NCI-H1694 treated with DMSO at 0.1 percent for 48 hours (cell line): Measurements from ENCODE around the gene CD300LD.
A peak's percentile ranks its signal among the peaks of the same experiment; 100 is the strongest.
"Not testable (repeated sequence)": the region's sequence is repeated elsewhere in the genome, so short reads cannot be mapped to it uniquely, and the experiment has no call there.

ENCODE experiments used
- DNase-seq: peaks from one replicate; lab custom pipeline; 2025; lab: John Stamatoyannopoulos, UW

CD300LD gene

DNA sequence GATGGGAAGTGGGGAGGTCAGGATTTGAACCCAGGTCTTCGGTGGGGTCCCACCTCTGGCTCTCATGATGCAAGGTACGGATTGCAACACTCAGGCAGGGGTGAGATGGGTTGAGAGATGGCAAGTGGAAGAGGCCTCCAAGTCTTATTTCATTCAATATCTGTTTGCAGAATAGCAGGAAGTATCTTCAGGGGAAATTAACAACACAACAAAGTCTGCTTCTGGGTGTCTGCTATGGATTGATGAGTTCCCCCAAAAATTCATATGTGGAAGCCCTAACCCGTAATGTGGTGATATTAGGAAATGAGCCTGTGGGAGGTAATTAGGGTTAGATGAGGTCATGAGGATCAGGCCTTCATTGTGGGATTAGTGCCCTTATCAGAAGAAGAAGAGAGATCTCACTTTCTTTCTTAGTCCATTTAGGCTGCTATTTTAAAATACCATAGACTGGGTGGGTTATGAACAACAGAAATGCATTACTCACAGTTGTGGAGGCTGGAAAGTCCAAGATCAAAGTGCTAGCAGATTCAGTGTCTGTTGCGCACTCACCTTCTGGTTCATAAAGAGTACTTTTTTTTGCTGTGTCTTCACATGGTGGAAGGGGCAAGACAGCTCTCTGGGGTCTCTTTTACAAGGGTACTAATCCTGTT, 20.3 kb downstream of the CD300LD start:
- DNase-seq, result no peak

DNA sequence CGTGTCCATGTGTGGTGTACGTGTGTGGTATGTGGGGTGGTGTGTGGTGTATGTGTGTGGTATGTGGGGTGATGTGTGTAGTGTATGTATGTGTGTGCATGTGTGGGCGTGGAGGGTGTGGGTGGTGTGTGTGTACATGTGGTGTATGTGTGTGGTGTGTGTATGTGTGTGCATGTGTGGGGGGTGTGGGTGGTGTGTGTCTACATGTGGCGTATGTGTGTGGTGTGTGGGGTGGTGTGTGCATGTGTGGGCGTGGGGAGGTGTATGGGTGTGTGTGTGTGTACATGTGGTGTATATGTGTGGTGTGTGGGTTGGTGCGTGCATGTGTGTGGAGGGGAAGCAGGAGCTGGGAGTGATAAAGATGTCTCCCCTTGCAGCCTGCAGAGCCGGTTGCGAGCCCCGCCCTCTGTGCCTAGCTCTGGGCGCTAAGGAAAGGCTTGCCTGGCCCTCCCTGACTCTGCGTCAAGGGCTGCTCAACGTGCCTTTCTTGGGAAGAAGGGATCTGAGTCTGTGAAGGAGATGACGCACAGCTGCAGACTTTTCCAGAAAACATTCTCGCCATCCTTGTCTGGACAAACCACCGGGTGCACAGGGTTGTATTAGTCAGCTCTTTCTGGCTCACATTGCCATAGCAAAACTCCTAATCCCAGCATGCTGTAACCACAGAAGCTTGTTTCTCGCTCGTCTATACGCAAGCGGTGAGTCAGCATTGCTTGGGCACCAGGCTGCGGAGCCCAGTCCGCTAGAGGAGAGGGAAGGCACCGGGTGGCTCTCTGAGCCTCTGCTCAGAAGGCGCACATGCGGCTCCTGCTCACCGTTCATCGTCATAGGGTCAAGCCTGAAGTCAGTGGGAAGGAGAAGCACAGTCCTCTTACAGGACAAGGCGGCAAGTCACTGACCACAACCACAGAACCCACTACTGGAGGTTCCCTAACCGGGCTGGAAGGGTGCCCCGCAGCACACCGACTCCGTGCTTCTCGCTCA, 22.8 kb downstream of the CD300LD start:
- no peak for DNase-seq

DNA sequence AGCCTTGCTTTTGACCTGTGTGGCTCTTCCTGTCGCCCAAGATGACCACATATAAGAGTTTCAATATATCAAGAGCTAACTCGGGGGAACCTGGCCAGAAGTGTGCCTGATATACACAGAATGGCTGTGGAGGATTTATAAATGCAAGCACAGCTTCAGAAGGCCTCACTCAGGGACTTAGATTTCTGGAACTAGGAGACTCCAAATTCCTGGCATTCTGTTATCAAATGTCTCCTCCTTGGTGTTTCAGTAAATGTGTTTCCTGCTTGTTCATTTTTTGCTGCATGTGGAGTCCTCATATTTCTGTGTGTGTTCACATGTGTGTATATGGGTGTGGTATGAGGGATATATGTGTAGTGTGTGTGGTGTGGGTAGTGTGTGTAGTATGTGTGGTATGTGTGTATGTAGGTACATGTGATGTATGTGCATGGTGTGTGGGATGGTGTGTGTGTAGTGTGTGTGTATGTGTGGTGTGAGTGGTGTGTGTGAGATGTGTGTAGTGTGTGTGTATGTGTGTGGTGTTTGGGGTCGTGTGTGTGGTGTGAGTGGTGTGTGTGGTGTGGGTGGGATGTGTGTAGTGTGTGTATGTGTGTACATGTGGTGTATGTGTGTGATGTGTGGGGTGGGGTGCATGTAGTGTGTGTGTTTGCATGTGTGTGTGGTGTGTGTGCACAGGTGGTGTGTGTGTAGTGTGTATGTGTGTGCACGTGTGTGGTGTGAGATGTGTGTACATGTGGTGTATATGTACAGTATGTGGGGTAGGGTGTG, 23.8 kb downstream of the CD300LD start:
- DNase-seq, result no peak

DNA sequence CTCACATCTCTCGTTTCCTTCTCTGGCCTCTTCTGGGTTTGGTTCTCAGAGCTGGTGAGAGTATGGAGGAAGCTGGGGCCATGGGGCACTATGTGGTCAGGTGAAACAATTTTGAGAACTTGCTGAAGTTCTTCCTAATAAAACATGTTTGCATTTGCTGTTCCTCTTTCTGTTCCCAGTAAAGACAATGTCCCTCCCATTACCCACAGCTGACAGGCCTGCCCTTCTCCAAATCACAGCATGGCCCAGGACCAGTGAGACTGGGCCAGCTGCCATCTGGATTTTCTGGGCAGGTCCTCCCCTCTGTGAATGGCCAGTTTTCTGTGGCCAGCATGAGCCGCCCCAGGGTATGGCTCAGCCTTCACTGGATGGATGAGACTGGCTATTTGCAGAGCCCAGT, 24.7 kb downstream of the CD300LD start, which contains the start of gene CD300H:
CD300H (minus strand) TSS at position 113 of the 400 bp plus-strand sequence.
- DNase-seq, result no peak

DNA sequence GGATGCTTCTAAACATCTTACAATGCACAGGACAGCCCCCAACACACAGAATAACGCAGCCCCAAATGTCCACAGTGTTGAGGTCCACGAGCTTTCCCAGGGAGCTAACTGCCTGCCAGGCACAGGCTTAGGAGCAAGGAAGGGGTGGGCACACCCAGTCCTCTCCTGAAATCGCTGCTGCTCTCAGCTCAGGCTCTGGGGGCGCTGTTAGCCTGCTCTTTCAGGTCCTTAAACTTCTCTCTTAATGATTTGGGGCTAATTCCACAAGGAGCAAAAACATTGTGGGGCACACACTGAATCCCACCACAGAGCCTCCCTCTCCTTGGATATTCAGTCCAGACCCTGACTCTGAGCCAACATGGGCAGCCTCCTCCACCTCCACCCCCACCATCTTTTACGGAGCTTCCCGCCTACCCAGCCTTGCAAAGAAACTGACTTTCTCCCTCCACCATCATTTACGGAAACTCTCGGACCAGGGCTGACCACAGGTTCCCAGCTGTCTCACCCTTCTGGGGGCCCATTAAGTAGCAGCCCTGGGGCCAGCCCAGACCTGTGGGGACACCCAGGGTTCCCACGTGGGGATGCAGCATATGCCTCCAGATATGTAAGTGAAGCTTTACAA, 25.8 kb downstream of the CD300LD start:
- peak; percentile 67 for DNase-seq

DNA sequence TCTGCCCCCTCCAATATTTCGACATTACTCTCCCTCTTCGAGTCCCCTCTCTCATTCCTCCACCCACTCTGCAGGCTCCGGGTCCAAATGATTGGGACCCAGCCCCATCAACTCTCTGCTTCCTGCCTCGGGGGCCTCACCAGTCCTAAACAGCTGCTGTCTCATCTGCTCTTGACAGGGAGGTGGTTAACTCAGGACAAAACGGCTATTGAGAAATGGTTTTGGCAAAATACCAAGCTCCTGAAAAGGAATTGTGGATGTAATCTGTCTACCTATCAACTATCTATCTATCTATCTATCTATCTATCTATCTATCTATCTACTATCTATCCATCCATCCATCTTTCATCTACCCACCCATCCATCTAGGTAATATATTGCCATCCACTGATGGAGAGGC, 27.0 kb downstream of the CD300LD start:
- no peak for DNase-seq

DNA sequence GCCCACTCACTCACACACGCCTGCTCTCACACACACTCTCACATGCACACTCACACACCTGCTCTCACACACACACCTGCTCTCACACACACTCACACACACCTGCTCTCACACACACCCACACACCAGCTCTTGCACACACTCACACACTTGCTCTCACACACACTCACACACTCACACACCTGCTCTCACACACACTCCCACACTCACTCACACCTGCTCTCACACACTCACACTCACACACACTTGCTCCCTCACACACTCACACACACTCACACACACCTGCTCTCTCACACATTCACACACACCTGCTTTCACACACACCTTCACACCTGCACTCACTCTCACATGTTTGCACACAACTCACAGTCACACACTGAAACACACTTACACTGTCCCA, 28.7 kb downstream of the CD300LD start:
- DNase-seq, result no peak

DNA sequence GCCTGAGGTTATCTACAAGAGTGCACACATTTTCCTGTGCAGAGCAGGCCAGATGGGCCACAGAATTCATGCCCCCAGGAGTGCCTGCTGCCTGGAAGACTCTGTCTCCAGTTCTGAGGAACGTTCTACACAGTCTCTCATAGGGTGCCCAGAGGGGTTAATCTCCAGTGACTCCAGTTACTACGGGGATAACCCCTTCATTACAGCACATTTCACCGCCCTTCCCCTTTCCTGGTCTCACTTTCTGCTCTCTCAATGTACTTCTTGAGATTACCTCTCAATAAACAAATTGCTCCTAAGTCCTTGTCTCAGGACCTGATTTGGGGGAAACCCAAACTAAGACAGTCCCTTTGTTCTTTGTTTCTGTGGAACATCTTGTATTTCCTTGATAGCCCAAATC, 30.5 kb downstream of the CD300LD start:
- no peak for DNase-seq

DNA sequence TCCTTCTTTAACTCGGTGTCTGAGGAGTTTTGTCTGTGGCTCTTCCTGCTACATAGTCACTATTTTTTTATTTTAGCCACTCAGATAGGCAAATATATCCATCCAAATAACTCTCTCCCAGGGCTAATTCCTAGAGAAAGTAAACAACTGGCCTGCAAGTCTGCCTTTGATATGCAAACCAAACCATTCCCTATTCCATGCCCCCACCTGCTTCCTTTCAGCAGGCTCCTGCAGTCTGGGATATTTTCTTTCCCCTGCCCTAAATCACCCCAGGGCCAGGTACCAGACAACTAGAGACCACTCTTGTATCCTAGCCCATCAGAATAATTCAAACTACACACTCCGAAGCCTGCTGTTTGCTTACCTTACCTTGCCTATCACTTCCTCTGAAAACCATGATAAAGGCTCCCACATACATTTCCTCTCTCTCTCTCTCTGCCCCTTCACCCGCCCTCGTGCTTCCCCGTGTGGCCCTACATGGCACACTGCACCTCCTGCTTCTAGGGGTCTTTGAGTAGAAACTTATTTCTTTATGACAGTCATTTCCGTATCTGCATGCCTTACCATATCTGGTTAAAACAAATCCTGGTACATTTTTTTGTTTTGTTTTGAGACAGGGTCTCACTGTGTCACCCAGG, 33.1 kb downstream of the CD300LD start:
- DNase-seq, result no peak

DNA sequence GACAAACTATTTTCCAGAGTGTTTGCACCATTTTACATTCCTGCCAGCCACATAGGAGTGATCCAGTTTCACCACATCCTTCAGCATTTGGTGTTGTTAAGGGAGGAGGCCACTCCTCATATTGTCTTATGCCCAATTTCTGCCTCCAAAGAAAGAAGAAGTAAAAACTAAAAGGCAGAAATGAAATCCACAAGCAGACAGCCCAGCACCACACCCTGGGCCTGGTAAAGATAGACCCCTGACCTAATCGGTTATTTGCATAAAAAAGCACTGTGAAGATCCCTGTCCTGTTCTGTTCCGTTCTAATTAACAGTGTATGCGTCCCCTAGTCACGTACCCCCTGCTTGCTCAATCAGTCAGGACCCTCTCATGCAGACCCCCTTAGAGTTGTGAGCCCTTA, 33.7 kb downstream of the CD300LD start:
- not testable (repeated sequence) for DNase-seq

DNA sequence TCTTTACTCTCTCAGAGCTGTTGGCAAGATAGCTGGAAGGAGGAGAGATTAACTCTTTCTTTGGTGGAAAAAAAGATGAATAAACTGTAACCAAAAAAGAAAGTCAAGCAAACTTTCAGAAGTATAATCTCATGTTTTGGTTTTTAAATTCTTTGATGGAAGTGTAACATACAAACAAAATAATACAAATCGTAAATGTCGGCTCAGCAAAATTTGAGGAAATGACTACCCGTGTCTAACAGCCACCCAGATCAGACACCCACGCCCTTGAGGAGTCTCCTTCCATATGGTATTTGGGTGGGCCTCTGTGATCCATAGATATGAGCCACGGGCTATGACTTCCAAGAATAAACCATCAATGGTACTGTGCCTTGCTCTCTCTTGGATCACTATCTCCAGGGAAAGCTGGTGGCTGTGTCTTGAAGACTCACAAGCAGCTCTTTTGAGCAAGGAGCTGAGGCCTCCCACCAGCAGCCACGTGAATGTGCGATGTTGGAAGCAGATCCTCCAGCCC, 36.6 kb downstream of the CD300LD start:
- DNase-seq, result no peak

DNA sequence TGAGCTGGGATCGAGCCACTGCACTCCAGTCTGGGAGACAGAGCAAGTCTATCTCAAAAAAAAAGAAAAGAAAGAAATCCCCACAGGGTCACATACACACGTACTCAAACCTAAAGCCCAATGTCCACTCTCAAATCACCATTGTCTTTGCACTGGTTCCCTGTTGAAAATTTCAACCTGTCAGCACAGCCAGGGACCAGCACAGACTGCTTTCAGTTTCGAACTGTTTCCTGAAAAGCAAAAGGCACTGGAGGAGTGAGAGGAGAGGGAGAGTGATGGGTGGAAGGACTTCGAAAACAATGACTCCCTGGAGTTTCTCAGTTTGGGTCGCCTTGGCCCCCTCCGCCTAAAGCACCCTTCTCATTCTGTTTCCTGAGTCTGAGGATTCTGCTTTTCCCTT, 37.2 kb downstream of the CD300LD start:
- DNase-seq, result no peak

DNA sequence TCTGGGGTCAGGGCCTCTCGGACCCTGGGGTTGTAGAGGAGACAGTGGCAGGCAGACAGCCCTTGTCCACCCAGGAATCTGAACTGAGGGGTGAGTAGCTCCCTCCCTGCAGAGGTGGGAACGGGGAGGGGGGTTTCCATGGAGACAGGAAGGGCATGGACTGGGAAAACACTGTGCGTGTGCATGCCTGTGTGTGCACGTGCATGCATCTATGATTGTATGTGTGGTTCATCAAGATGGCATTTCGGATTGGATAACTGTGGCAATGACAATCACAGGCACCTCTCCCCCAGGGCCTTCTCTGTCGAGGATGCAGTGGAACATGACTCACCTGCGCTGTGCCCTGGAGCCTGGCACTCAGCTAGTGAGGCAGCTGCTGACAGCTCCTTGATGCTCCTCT, 40.0 kb downstream of the CD300LD start:
- no peak for DNase-seq

DNA sequence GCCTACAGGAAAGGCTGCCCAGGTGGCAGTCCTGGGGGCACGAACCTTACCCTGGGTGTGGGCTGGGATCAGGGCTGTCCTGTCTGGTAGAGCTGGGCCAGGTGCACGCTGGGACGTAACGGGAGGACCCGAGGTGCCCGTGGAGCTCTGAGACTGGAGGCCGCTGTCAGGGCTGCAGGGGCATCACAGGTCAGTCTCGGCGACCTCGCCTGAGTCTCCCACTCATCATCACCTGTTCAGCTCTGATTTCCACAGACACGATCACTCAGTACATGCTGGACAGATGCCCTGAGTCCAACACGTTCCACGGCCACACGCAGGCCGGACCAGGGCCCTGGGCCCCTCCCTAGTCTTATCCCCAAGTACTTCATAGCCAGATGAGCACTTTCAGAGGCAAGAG, 41.5 kb downstream of the CD300LD start:
- no peak for DNase-seq

DNA sequence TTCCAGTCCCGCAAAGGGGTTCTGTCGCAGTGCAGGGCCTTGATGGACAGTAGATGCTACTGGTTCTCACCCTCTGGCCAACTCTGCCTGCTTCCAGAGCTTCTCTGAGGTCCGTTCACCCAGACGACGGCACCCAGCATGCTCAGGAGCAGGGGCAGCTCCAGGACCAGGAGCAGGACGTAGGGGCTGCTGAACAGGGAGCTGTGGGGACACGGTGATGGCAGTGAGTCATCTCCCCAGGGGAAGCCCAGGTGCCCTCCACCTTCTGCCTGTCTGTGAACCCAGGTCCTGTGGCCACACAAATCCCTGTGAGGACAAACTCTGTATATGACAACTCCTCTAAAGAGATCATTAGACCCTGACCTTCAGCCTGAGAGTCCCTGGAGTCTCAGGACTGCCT, 42.7 kb downstream of the CD300LD start:
- no peak for DNase-seq

DNA sequence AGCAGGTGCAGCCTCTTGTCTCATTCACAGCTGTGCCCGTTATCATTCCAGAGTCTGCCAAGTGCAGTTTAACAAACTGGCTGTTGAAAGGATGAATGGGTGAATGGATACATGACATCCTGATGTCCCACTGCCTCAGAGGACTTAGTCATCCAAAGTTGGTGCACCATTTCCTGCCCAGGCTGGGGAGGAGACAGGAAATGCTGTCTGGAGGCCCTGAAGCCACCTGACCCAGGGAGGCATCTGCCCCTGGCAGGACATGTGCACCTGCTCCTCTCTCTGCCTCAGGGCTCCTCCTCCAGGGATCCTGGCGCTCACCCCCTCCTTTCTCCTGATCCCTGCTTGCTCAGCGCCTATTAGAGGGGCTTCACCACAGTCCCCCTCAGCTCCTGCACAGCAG, 44.3 kb downstream of the CD300LD start:
- DNase-seq, result no peak

DNA sequence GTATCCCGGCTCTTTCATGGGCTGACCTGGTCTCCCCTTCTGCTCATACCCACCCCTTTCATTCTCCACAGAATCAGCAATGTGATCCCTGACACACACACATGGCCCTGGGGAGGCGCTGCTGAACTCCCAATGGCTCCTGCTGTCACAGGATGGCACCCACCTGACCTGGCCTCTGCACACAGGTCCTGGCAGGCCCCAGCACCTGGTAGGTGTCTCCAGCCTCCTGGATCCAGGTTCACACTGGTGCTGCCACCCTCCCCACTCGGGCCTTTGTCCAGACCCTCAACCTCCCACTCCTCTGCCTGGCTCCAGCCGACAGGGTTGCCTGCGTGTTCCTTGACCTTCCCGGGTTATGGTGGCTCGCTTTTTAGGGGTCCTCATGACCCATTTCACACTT, 44.8 kb downstream of the CD300LD start:
- no peak for DNase-seq

DNA sequence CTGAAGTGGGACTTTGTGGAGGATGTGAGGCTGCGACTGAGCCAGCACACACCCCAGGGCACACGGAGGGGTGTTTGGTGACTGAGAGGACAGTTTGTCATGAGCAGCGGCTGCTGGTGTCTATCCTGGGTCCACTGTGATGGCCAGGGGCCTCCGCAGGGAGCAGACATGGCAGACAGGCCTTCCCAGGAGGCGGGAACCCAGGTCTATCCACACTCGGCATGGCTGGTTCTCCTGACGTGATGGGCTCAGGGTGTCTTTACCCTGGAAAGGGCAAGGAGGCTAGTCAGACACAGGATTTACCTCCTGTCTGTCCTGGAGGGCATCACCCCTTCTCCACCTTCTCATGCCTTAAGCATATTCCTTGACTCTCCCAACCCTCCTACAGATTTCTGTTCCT, 45.5 kb downstream of the CD300LD start:
- no peak for DNase-seq

DNA sequence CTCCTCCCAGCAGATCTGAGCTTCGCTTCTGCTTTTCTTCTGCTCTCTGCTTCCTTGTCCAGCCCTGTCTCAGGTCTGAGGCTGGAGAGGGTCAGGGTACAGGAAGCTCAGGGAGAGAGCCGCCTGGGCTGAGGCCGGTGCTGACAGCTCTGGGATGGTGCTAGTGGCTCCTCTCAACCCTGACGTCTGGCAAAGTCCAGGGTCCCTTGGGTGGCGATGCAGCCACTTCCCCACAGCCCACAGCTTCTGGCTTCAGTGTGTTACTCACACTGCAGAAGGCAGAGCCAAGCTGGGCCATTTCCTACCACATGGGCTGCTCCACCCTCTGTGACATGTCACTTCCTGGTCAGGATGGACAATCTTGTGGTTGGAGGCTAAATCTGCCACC, 46.2 kb downstream of the CD300LD start, which contains the start of gene CD300C:
CD300C (minus strand) TSS at position 273 of the 388 bp plus-strand sequence. CDS start 333 bp downstream, outside the sequence.
- DNase-seq, result no peak

DNA sequence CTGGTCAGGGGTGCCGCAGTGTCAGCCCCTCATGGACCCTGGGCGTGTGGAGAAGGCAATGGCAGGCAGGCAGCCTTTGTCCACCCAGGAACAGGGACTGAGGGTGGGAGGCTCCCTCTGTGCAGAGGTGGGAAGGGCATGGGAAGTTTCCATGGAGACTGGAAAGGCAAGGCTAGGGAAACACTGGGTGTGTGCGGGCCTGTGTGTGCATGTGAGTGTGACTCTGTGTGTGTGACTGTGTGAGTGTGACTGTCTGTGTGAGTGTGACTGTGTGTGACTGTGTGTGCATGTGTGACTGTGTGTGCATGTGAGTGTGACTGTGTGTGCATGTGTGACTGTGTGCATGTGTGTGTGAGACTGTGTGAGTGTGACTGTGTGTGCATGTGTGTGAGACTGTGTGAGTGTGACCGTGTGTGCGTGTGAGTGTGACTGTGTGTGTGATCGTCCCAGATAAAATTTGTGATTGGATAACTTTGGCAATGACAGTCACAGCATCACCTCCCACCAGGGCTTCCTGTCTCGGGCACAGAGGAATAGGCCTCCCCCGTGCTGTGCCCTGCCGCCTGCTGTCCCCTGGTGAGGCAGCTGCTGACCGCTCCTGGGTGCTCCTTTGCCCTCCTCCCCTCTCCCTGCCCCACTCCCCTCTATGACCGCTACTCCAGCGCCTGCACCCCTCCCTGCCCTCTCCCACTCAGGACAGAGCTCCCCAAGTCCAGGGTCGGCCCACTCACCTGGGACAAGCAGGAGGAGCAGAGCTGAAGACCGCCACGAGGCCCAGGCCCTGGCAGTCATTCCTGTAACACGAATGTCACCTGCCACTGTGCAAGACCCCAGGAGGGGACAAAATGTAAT, 46.9 kb downstream of the CD300LD start:
- no peak for DNase-seq
